HG03469 (cell line): ENCODE results near the gene PGP.
"Not testable (repeated sequence)": the region's sequence is repeated elsewhere in the genome, so short reads cannot be mapped to it uniquely, and the experiment has no call there.

Experiments used
- ATAC-seq: cut with Tn5 transposase; IDR thresholded peaks from one replicate; pipeline ENCODE4 v1.9.1; 2021; ENCODE audit warnings: mild to moderate bottlenecking, moderate library complexity, moderate number of reproducible peaks; ENCODE audit not compliant: unreplicated experiment

Gene PGP

GRCh38 chr16:2223221-2223941 lies 8.7 kb upstream of the PGP start, which contains the start of gene E4F1:
Gene E4F1, plus strand, starts transcription at chr16:2223591. Its CDS starts 23 bp downstream, at chr16:2223614.
- peak; percentile 71 for ATAC-seq

- no peak for ATAC-seq
Observed at GRCh38 chr16:2216330-2216729, 1.7 kb upstream of the PGP start.

GRCh38 chr16:2213817-2214718 lies 572 bp downstream of the PGP start:
- peak; percentile 4 for ATAC-seq

GRCh38 chr16:2212362-2213324 lies 2.0 kb downstream of the PGP start:
- no peak for ATAC-seq

DNA sequence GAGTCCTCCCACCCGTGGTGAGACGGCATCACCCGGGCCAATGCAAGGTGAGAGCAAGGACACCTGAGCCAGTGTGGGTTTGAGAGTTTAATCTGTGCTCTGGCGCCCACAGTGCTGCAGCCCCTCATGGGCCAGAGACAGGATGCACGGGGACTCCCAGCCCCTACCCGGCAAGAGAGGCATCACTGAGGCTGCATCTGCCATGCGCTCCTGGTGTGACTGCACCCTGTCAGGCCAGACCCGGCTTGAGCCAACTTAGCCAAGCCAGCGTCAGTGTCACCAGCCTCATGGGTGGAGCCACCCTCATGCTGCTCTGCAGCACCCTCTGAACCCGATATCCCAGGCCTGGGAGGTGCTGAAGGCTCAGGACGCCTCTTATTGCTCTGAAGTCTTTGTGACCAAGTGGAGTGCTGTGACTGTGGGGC lies 2.7 kb downstream of the PGP start:
- no peak for ATAC-seq

DNA sequence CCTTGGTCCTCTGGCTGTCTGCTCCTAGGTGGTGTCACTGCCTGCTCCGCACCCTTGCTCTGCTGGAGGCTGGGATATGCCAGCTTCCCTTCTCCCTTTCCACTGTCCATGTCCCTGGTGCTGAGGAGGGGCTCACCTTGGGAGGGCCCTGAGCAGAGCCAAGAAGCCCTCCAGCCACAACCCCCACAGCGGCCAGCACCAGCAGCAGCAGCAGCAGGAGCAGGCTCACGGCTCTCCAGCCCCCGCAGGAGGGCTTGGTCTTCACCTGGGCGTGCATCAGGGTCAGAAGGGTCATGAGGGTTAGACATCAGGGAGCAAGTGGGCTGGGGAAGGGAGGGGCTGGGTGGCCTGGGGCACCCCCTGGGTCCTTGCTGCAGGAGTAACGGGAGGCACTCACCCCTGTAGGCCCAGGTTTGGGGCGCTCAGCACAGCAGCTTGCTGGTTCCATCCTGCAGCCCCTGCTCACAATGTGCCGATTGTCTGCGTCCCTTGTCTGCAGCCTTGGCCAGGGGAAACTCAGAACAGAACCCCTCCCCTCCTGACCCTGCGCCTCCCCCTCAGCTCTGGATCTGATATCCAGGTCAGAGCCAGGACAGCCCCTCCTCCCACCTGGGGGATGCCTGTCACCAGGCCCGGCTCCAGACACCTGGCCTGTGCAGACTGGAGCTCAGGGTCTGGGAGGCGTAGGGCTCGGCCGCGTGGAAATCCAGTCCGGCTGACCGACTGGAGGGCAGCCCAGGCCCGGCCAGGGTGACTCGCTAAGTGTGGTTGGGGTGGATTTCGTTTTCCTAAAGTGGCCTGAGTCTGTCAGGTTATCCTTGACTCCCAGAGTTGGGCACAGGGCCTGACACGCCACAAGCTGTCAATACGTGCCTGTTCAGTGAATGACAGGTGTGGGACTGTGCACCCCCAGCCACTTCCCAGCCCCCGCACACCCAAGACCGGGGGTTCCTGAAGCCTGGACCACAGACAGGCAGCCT lies 4.0 kb downstream of the PGP start, which contains the start of gene BRICD5:
Gene BRICD5, minus strand, starts transcription at position 478 of the 980 bp plus-strand sequence. Its CDS starts 30 bp downstream, at position 448.
- ATAC-seq: no peak

DNA sequence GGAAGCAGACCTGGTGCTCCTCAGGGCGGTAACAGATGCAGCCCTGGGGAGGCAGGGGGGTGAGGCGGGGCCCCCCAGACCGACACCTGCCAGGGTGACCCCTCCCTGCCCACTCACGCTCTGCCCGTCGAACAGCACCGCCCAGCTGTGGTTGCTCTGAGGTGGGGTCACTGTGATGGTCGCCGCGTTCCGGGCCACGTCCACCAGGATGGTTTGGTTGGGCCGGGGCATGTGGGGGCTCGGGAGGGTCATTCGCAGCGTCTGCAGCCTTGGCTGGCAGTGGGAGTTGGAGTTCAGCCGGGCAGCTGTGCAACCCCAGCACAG lies 4.7 kb downstream of the PGP start:
- ATAC-seq: no peak

DNA sequence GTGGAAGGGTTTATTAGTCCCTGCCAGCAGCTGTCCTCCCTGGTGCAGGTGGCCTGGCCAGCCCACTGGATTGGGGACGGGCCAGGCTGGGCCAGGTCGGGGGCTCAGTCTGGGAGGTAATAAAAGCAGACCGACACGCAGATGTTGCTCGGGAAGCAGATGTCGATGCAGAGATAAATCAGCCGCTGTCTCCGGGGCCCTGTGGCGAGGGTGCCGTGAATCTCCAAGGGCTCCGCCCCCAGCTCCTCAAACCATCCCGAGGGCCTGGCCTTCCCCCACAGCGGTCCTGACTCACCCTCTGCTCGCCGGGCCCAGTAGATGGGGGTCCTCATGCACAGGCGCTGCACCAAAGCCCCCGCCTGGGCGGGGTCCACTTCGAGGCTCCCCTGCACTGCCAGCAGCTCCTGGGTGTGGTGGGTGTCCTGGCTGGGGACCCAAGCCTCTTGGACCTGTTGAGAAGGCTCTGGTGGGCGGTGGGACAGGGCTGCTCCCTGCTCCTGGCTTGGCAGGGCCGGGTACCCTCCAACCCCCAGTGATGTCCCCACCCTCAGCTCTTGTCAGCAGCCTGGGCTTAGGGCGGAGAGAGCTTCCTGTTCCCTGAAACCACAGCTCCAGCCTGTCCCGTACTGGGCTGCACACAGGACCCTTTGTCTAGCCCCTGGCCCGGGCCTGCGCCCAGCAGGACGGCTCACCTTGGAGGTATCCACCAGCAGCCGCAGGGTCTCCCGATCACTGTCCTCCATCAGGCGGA lies 5.2 kb downstream of the PGP start:
- ATAC-seq: no peak

DNA sequence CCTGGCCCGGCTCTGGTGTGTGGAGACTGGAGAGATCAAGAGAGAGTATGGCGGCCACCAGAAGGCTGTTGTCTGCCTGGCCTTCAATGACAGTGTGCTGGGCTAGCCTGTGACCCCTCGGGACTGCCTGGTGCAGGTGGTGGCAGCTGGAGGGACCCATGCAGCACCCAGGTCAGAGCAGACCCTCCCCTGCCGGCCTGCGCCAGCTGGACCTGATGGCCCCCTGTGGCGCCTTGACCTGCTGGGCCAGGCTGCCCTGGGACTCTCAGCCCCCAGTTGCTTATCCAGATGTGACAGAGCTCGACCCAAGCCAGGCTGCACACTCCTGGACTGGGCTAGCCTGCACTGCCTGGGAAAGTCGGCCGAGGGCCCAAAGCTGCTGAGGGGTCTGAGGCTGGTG lies 5.9 kb downstream of the PGP start:
- ATAC-seq: no peak

- ATAC-seq: no peak
Observed at GRCh38 chr16:2208308-2208707, 6.3 kb downstream of the PGP start.

GRCh38 chr16:2207872-2208271 lies 6.8 kb downstream of the PGP start:
- ATAC-seq: no peak

- ATAC-seq: no peak
Observed at GRCh38 chr16:2206780-2207433, 7.7 kb downstream of the PGP start.

- no peak for ATAC-seq
Observed at GRCh38 chr16:2206420-2206779, 8.2 kb downstream of the PGP start.

DNA sequence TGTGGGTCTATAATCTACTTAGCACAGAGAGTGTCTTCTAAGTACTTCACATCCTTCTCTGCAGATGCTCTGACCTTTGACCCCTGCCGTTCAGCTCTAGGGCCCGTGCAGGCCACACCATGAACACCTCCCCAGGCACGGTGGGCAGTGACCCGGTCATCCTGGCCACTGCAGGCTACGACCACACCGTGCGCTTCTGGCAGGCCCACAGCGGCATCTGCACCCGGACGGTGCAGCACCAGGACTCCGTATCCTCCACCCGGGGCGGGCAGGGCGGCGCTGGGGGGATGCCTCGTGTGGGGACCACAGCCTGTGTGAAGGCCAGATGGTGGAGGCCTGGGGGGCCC lies 8.7 kb downstream of the PGP start:
- peak; percentile 3 for ATAC-seq

DNA sequence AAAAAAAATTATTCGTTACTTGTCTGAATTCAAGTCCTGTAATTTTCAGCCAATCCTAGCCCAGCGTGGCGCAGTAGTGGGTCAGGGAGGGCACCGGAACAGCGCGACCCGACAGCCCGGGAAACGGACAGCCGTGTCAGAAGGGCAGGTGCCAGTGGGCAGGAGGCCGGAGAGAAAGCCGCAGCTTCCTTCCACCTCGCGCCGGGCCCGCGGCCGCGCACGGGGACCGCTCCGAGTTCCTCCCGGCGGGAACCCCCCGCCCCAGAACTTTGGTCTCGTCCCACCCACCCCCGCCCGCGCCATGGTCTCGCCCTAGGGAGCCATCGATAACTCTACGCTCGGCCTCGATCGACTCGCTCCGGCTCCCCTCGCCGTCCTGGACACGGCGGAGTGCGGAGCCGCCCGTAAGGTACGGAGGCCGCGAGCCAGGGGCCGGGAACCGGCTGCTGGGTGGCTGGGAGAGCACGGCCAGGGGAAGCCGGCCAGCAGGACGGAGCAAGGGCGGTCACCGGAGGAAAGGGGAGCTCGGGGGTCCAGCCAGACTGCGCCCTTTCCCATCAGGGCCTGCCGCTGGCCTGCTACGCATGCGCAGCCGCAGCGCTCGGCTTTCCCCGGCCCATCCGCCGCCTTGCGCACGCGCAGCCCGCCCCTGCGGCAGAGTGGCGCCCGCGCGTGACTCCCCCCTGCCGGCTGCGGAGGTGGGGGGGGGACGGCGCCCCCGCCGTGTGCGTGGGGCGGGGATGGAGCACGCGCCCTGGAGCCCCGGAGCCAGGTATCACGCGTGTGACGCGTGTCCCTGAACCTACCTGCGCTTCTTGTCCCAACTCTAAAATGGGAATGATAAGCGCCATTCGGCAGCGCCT lies 9.3 kb downstream of the PGP start, which contains the start of gene MLST8:
Gene MLST8, plus strand, starts transcription at position 351 of the 863 bp plus-strand sequence. CDS start 632 bp downstream, outside the sequence.
- ATAC-seq: peak; percentile 48

- no peak for ATAC-seq
Observed at GRCh38 chr16:2204416-2205103, 10.1 kb downstream of the PGP start.

GRCh38 chr16:2203119-2203688 lies 11.4 kb downstream of the PGP start:
- ATAC-seq: not testable (repeated sequence)
